GM12801 (cell line): ENCODE results near the gene GPR176.

Experiments
- TF ChIP-seq, protein P1 (sequence below): IDR thresholded peaks from one replicate; pipeline ENCODE4 v1.5.1; 2011; ENCODE audit warnings: control low read depth; ENCODE audit not compliant: insufficient read length; ENCODE audit errors: extremely low read depth

GPR176 gene

DNA sequence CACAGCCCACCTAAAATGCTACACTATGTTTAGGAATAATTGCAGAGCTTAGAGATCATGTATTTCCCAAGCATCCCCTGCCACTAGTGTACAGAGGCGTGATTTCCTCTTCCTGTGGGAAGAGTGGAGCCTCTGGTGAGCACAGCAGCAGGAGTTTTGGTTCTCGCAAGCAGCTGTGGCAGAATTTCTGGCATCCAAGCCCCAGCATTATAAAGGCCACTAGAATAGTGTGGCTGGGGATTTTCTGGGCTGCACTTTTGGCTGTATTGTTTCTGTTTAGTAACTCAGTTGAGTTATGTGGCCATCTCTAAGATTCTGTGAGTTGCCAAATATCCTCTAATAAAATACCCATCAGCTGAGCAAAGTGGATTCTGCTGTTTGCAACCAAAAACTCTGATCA, 64.7 kb downstream of the GPR176 start:
- TF ChIP-seq, protein P1, sequence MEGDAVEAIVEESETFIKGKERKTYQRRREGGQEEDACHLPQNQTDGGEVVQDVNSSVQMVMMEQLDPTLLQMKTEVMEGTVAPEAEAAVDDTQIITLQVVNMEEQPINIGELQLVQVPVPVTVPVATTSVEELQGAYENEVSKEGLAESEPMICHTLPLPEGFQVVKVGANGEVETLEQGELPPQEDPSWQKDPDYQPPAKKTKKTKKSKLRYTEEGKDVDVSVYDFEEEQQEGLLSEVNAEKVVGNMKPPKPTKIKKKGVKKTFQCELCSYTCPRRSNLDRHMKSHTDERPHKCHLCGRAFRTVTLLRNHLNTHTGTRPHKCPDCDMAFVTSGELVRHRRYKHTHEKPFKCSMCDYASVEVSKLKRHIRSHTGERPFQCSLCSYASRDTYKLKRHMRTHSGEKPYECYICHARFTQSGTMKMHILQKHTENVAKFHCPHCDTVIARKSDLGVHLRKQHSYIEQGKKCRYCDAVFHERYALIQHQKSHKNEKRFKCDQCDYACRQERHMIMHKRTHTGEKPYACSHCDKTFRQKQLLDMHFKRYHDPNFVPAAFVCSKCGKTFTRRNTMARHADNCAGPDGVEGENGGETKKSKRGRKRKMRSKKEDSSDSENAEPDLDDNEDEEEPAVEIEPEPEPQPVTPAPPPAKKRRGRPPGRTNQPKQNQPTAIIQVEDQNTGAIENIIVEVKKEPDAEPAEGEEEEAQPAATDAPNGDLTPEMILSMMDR = no peak

DNA sequence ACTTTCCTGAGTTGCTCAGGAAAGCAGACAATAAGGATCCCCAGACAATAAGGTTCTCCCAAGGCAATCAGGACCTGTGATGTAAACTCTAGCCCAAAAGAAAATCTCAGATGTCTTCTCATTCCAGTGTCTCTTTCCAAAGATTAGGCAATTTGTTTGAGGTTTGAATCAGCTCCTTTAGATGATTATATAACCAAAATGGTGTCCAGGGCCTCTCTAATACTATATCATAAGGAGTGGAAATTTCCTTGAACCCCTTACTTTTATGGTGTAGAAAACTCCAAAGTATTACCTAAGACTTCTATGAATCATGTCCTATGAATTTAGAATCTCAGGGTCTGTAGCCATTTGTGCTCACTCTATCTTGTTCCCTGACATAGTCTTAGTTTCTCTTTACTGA, 65.9 kb downstream of the GPR176 start:
- TF ChIP-seq, protein P1 = no peak

DNA sequence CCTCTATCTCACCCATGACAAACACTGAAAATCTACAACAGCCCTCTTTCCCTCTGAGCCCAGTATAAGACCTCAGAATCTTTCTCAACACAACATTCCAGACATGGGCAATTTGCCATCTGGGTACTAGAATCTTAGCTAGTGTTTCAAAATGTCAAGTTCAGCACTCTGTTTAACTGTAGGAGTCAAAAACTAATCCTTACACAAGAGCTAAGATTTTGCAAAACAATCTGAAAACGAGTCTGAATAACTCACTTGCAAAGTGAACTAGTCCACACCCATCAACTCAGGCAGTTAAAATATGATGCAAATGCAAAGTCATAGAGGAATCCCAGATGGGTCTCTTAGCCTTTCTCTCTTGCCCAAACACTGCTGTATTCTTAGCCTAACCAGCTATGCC, 67.8 kb downstream of the GPR176 start:
- TF ChIP-seq, protein P1 = no peak

DNA sequence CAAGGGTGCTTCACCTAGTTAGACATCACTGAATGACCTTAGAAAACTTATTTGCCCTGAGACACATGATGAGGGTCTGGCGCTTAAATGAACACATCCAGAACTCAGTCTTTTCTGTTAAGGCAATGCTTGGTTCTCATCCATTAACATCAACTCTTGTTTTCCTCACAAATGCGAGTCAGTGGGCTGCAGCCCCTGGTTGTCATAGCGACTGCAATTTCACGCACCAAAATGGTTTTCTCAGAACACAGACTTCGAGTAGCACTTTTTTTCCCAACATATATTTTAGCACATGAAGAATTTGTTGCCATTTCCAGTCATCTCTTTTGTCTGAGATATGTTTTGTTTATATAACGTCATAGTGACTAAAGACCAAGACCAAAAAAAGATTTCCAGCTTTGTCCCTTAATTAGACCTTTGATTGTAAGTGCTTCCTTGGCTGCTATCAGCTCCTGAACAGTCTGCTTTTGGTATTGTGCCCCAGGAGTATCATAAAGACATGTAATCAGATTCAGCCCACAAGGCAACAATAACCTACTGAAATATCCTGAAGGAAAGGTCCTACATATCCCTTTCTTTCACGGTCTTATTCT, 68.5 kb downstream of the GPR176 start:
- TF ChIP-seq, protein P1 = no peak

DNA sequence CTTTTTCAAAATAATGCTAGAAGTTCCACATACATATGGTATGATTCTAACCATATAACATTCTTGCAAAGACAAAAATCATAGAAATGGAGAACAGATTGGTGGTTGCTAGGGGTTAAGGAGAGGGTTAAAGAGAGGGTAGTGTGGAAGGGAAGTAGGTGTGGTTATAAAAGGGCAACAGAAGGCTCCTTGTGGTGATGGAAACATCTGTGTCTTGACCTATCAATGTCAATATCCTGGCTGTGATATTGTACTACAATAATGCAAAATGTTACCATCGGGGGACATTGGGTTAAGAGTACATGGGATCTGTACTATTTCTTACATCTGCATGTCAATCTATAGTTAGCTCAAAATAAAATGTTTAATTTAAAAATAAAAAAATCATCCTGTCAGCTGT, 69.6 kb downstream of the GPR176 start:
- TF ChIP-seq, protein P1 = no peak

DNA sequence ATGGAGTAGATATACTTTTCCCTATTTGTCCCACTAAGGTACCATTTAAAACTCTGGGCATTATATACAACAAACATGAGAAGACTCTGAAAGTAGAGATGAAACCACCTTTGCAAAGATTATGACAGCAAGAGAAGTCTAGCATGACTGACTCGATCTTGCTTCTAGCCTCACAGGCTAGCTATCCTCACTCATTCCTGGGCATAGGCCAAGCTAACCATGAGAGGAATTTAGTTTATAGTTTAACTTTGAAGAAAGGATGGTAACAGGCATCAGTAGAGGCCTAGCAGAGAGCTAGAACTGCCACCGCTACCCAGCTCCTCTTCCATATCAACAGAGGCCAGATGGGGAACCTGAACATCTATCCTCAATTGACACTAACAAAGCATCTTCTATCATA, 74.0 kb downstream of the GPR176 start:
- TF ChIP-seq, protein P1 = no peak

DNA sequence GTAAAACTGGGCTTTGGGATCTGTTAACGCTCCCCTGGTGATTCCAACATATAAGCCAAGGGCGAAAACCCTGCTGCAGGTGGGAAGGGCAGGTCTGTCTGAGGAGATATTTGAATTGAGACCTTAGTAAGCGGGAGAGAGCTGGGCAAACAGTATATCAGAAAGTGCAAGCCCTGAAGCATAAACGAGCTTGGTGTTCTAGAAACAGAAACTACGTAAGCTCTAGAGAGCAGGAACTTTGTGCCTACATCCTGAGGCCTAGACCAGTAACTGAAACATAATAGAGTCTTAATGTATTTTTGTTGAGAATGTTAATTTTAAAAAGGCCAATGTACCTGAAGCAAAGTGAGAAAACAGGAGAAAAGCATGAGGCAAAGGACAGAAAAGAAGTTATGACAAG, 74.5 kb downstream of the GPR176 start:
- TF ChIP-seq, protein P1 = no peak
